Adipocyte (in vitro differentiated cells): ENCODE results near the gene CLDN5.

Source experiments
- DNase-seq: peaks from one replicate; pipeline ENCODE4 v3.0.0-alpha.2; 2015; ENCODE audit warnings: low read depth
- H3K27me3 ChIP-seq: replicated peaks from 2 replicates; pipeline ENCODE4 v1.7.0; 2013; ENCODE audit warnings: mild to moderate bottlenecking, low read length, moderate library complexity; ENCODE audit not compliant: control insufficient read depth, insufficient read depth
- H3K36me3 ChIP-seq: 2 replicates; pipeline ENCODE4 v1.7.0; 2013; ENCODE audit warnings: low read length, mild to moderate bottlenecking, moderate library complexity; ENCODE audit not compliant: control insufficient read depth, insufficient read depth, severe bottlenecking
- H3K4me1 ChIP-seq: 2 replicates; pipeline ENCODE4 v1.7.0; 2013; ENCODE audit warnings: mild to moderate bottlenecking, low read length, moderate library complexity; ENCODE audit not compliant: control insufficient read depth, insufficient read depth
- H3K4me3 ChIP-seq: 2 replicates; pipeline ENCODE4 v1.7.0; 2013; ENCODE audit warnings: mild to moderate bottlenecking, low read length, moderate library complexity
- H3K9ac ChIP-seq: 2 replicates; pipeline ENCODE4 v1.7.0; 2013; ENCODE audit warnings: mild to moderate bottlenecking, low read length, moderate library complexity
- H3K9me3 ChIP-seq: 2 replicates; pipeline ENCODE4 v1.7.0; 2013; ENCODE audit warnings: mild to moderate bottlenecking, low read length, moderate library complexity; ENCODE audit not compliant: control insufficient read depth

Gene CLDN5

GRCh38 chr22:19488884-19489843 is 35.0 kb downstream of the CLDN5 start:
- Histone ChIP-seq H3K27me3 (no peaks in the 10 kb centered on the region), H3K9ac (no peak overlapping the region), H3K4me1 (no peaks in the 10 kb centered on the region), H3K9me3 (no peaks in the 10 kb centered on the region), H3K4me3 (no peak overlapping the region), H3K36me3 (no peaks in the 10 kb centered on the region)
- peak; percentile 64 for DNase-seq

GRCh38 chr22:19488285-19488684 is 35.9 kb downstream of the CLDN5 start:
- no peak for DNase-seq
- no peak overlapping the region for H3K4me3 ChIP-seq
- peaks cover 4% of the 10 kb centered on the region for H3K4me1 ChIP-seq
- H3K36me3 ChIP-seq, result no peaks in the 10 kb centered on the region
- no peaks in the 10 kb centered on the region for H3K27me3 ChIP-seq
- no peak overlapping the region for H3K9ac ChIP-seq
- no peaks in the 10 kb centered on the region for H3K9me3 ChIP-seq

GRCh38 chr22:19483481-19484244 is 40.5 kb downstream of the CLDN5 start:
- no peaks in the 10 kb centered on the region for H3K27me3 ChIP-seq
- no peak for DNase-seq
- H3K36me3 ChIP-seq, result no peaks in the 10 kb centered on the region

GRCh38 chr22:19482297-19482696 is 41.9 kb downstream of the CLDN5 start:
- Histone ChIP-seq H3K36me3 (no peaks in the 10 kb centered on the region), H3K27me3 (no peaks in the 10 kb centered on the region), H3K9me3 (no peaks in the 10 kb centered on the region), H3K4me3 (no peak overlapping the region), H3K4me1 (peaks cover 20% of the 10 kb centered on the region), H3K9ac (no peak overlapping the region)
- no peak for DNase-seq

More at GRCh38 chr22:19483481-19484244, 40.5 kb downstream of the CLDN5 start:
- H3K9ac ChIP-seq, result no peak overlapping the region
- H3K9me3 ChIP-seq, result no peaks in the 10 kb centered on the region
- no peak overlapping the region for H3K4me3 ChIP-seq
- H3K4me1 ChIP-seq, result peaks cover 10% of the 10 kb centered on the region

- Histone ChIP-seq H3K36me3 (peaks cover 3% of the 10 kb centered on the region), H3K4me3 (no peak overlapping the region), H3K27me3 (no peaks in the 10 kb centered on the region), H3K9me3 (no peaks in the 10 kb centered on the region), H3K9ac (no peak overlapping the region), H3K4me1 (peaks cover 29% of the 10 kb centered on the region)
- no peak for DNase-seq
Measured at GRCh38 chr22:19480789-19481188, 43.4 kb downstream of the CLDN5 start.

GRCh38 chr22:19480173-19480568 is 44.0 kb downstream of the CLDN5 start:
- no peaks in the 10 kb centered on the region for H3K9me3 ChIP-seq
- peaks cover 3% of the 10 kb centered on the region for H3K36me3 ChIP-seq
- peak overlapping the region; percentile 99 for H3K4me3 ChIP-seq
- peaks cover 36% of the 10 kb centered on the region for H3K4me1 ChIP-seq
- H3K27me3 ChIP-seq, result no peaks in the 10 kb centered on the region
- peak overlapping the region; percentile 96 for H3K9ac ChIP-seq
- DNase-seq, result no peak

GRCh38 chr22:19479355-19480172 is 44.6 kb downstream of the CLDN5 start, which contains the start of gene CDC45:
Gene CDC45, plus strand, starts transcription at chr22:19479920. Its CDS starts 49 bp downstream, at chr22:19479969.
- DNase-seq, result peak; percentile 99
- Histone ChIP-seq H3K27me3 (no peaks in the 10 kb centered on the region), H3K36me3 (peaks cover 9% of the 10 kb centered on the region), H3K9ac (peak within 1 kb of the TSS; percentile 96), H3K4me1 (peaks cover 37% of the 10 kb centered on the region), H3K4me3 (peak within 1 kb of the TSS; percentile 99), H3K9me3 (no peaks in the 10 kb centered on the region)

GRCh38 chr22:19478901-19479354 is 45.3 kb downstream of the CLDN5 start, which contains the start of gene UFD1:
Gene UFD1, minus strand, starts transcription at chr22:19479193. Its CDS starts 108 bp downstream, at chr22:19479085.
- Histone ChIP-seq H3K4me1 (peaks cover 37% of the 10 kb centered on the region), H3K9me3 (no peaks in the 10 kb centered on the region), H3K4me3 (peak within 1 kb of the TSS; percentile 99), H3K9ac (peak within 1 kb of the TSS; percentile 96), H3K36me3 (peaks cover 13% of the 10 kb centered on the region), H3K27me3 (no peaks in the 10 kb centered on the region)
- DNase-seq, result peak; percentile 93

- H3K4me1 ChIP-seq, result peaks cover 33% of the 10 kb centered on the region
- H3K27me3 ChIP-seq, result no peaks in the 10 kb centered on the region
- H3K9ac ChIP-seq, result peak overlapping the region; percentile 96
- peak; percentile 54 for DNase-seq
- peak overlapping the region; percentile 99 for H3K4me3 ChIP-seq
- no peaks in the 10 kb centered on the region for H3K9me3 ChIP-seq
- H3K36me3 ChIP-seq, result peaks cover 20% of the 10 kb centered on the region
Measured at GRCh38 chr22:19478045-19478900, 45.9 kb downstream of the CLDN5 start.
